HG03439 (cell line): Measurements from ENCODE around the gene RPS6KA2.

ENCODE experiments used
- ATAC-seq: cut with Tn5 transposase; IDR thresholded peaks from one replicate; pipeline ENCODE4 v1.9.1; 2021; ENCODE audit warnings: mild to moderate bottlenecking, moderate library complexity; ENCODE audit not compliant: unreplicated experiment

Gene RPS6KA2

GRCh38 chr6:166508726-166509125 lies 118.3 kb downstream of the RPS6KA2 start:
- no peak for ATAC-seq

- no peak for ATAC-seq
Measured at GRCh38 chr6:166507809-166508564, 119.1 kb downstream of the RPS6KA2 start.

- ATAC-seq: no peak
Measured at GRCh38 chr6:166507380-166507779, 119.7 kb downstream of the RPS6KA2 start.

- no peak for ATAC-seq
Measured at GRCh38 chr6:166505133-166505905, 121.7 kb downstream of the RPS6KA2 start.

GRCh38 chr6:166504100-166504499 lies 123.0 kb downstream of the RPS6KA2 start:
- ATAC-seq: no peak

GRCh38 chr6:166503167-166503744 lies 123.8 kb downstream of the RPS6KA2 start:
- ATAC-seq: no peak

GRCh38 chr6:166502453-166502852 lies 124.6 kb downstream of the RPS6KA2 start:
- ATAC-seq: no peak

GRCh38 chr6:166501246-166501645 lies 125.8 kb downstream of the RPS6KA2 start:
- no peak for ATAC-seq

GRCh38 chr6:166500246-166500645 lies 126.8 kb downstream of the RPS6KA2 start:
- ATAC-seq: no peak

- ATAC-seq: no peak
Measured at GRCh38 chr6:166499350-166500163, 127.5 kb downstream of the RPS6KA2 start.

GRCh38 chr6:166498661-166499349 lies 128.2 kb downstream of the RPS6KA2 start:
- ATAC-seq: no peak

- no peak for ATAC-seq
Measured at GRCh38 chr6:166498228-166498627, 128.8 kb downstream of the RPS6KA2 start.

GRCh38 chr6:166497087-166497899 lies 129.8 kb downstream of the RPS6KA2 start:
- no peak for ATAC-seq

GRCh38 chr6:166496460-166496859 lies 130.6 kb downstream of the RPS6KA2 start:
- ATAC-seq: no peak

GRCh38 chr6:166495487-166496314 lies 131.3 kb downstream of the RPS6KA2 start:
- ATAC-seq: no peak

- no peak for ATAC-seq
Measured at GRCh38 chr6:166494757-166495486, 132.1 kb downstream of the RPS6KA2 start.

GRCh38 chr6:166494101-166494441 lies 133.0 kb downstream of the RPS6KA2 start:
- no peak for ATAC-seq

GRCh38 chr6:166493427-166494100 lies 133.5 kb downstream of the RPS6KA2 start:
- ATAC-seq: no peak
